Natural killer cell (primary cell): Measurements from ENCODE around the gene PIPOX. TPM values are rescaled to one million over a fixed set of nuclear protein-coding genes. Genes with fewer than 3 reads are reported as not detected.
"Not testable (repeated sequence)": the region's sequence is repeated elsewhere in the genome, so short reads cannot be mapped to it uniquely, and the experiment has no call there.

ENCODE experiments used
- ATAC-seq, 3 donors: fragments of 150-1000 bp in 2 of 3; fragments of 200-7000 bp in 1 of 3; cut with Tn5 transposase; 1 replicate in 1 of 3; 2 replicates in 2 of 3; pipeline ENCODE4 v1.10.0; 2021; ENCODE audit warnings: mild to moderate bottlenecking in 2 of 3, moderate library complexity in 2 of 3
- DNase-seq, 2 donors: peaks; one replicate each; pipeline versions ENCODE4 v3.0.0 to v3.0.0-alpha.2; 2013 to 2021; ENCODE audit warnings: mixed read lengths in 1 of 2
- H3K27ac ChIP-seq: one replicate; pipeline ENCODE4 v1.5.1; 2013; ENCODE audit warnings: mild to moderate bottlenecking, low read length
- H3K27me3 ChIP-seq: one replicate; pipeline ENCODE4 v1.6.1; 2013; ENCODE audit warnings: low read length; ENCODE audit not compliant: control insufficient read depth, insufficient read depth
- H3K36me3 ChIP-seq: one replicate; pipeline ENCODE4 v1.6.1; 2013; ENCODE audit warnings: low read length; ENCODE audit not compliant: control insufficient read depth, insufficient read depth
- H3K4me1 ChIP-seq: one replicate; pipeline ENCODE4 v1.6.1; 2013; ENCODE audit warnings: low read length; ENCODE audit not compliant: control insufficient read depth, insufficient read depth
- H3K4me3 ChIP-seq: one replicate; pipeline ENCODE4 v1.5.1; 2013; ENCODE audit warnings: low read length
- H3K9me3 ChIP-seq: one replicate; pipeline ENCODE4 v1.6.1; 2013; ENCODE audit warnings: low read length; ENCODE audit not compliant: control insufficient read depth, insufficient read depth
- H3K27ac Mint-ChIP-seq, 2 donors: one replicate each; pipeline ENCODE4 v1.8.0; 2022; ENCODE audit warnings: mild to moderate bottlenecking in 2 of 2, mixed read lengths in 2 of 2, moderate library complexity in 1 of 2
- H3K27me3 Mint-ChIP-seq, 2 donors: one replicate each; pipeline ENCODE4 v1.8.0; 2022; ENCODE audit warnings: low read depth in 2 of 2, mixed read lengths in 2 of 2
- H3K36me3 Mint-ChIP-seq: one replicate; pipeline ENCODE4 v1.8.0; 2022; ENCODE audit warnings: mixed read lengths
- H3K4me1 Mint-ChIP-seq, 2 donors: one replicate each; pipeline ENCODE4 v1.8.0; 2022; ENCODE audit warnings: mixed read lengths in 2 of 2
- H3K4me3 Mint-ChIP-seq: one replicate; pipeline ENCODE4 v1.8.0; 2022; ENCODE audit warnings: mild to moderate bottlenecking, moderate library complexity, mixed read lengths
- H3K9me3 Mint-ChIP-seq, 2 donors: one replicate each; pipeline ENCODE4 v1.8.0; 2022; ENCODE audit warnings: mixed read lengths in 2 of 2
- CTCF ChIP-seq: fragments of 200-600 bp; IDR thresholded peaks from one replicate; pipeline ENCODE4 v1.8.0; 2022; ENCODE audit warnings: antibody characterized with exemption
- WGBS: methylation state at CpG from one replicate; pipeline ENCODE4 v1.1.7; 2013; ENCODE audit warnings: missing lambda C conversion rate; ENCODE audit not compliant: insufficient coverage; 5-methylcytosine and 5-hydroxymethylcytosine counted together
- intact Hi-C: fragments of 100-400 bp; cut with micrococcal nuclease; formaldehyde crosslinking; loops from one replicate; pipeline ENCODE4 v1.14.2; 2022
- total RNA-seq, 4 donors: library from RNA; stranded (reverse); fragments of 120-200 nt in 1 of 4; gene quantifications; one replicate each; pipeline versions ENCODE4 v1.2.3 to v1.2.4, GENCODE V29; 2013 to 2022

PIPOX gene
- total RNA-seq, 3 donors from 2014 or later (not counting 1 experiment from before 2014, with no cell fraction given), result 3.0 to 5.8 (median 3.4) TPM

- TF ChIP-seq CTCF, result no peak
- Mint-ChIP-seq H3K27ac (no peak overlapping the region), H3K36me3 (peaks cover 20% of the 10 kb centered on the region), H3K9me3 (no peaks in the 10 kb centered on the region), H3K4me3 (no peak overlapping the region), H3K27me3 (no peaks in the 10 kb centered on the region), H3K4me1 (no peaks in the 10 kb centered on the region)
- intact Hi-C loops, result no loop called here
- Histone ChIP-seq H3K4me1 (no peaks in the 10 kb centered on the region), H3K27ac (no peak overlapping the region), H3K27me3 (no peaks in the 10 kb centered on the region), H3K9me3 (no peaks in the 10 kb centered on the region), H3K4me3 (no peak overlapping the region), H3K36me3 (peaks cover 50% of the 10 kb centered on the region)
- ATAC-seq, result no peak
- no peak for DNase-seq
- 96% methylated on average over 12 of the region's 12 CpGs for WGBS
Observed at GRCh38 chr17:29085223-29085622, 42.3 kb downstream of the PIPOX start.

- DNase-seq (no peak), ATAC-seq (no peak)
- Mint-ChIP-seq H3K27me3 (no peaks in the 10 kb centered on the region), H3K27ac (no peak overlapping the region), H3K4me3 (no peak overlapping the region), H3K36me3 (peaks cover 20% of the 10 kb centered on the region), H3K9me3 (no peaks in the 10 kb centered on the region), H3K4me1 (no peaks in the 10 kb centered on the region)
- 97% methylated on average over 17 of the region's 19 CpGs for WGBS
- Histone ChIP-seq H3K27me3 (no peaks in the 10 kb centered on the region), H3K27ac (no peak overlapping the region), H3K36me3 (peaks cover 61% of the 10 kb centered on the region), H3K4me3 (no peak overlapping the region), H3K4me1 (no peaks in the 10 kb centered on the region), H3K9me3 (no peaks in the 10 kb centered on the region)
- intact Hi-C loops, result no loop called here
- no peak for TF ChIP-seq CTCF
Observed at GRCh38 chr17:29086628-29087332, 43.8 kb downstream of the PIPOX start.

GRCh38 chr17:29088782-29089181 is 45.8 kb downstream of the PIPOX start:
- ATAC-seq, H3K27ac Mint-ChIP-seq, H3K27ac ChIP-seq, H3K27me3 Mint-ChIP-seq, H3K4me3 Mint-ChIP-seq, DNase-seq, intact Hi-C loops, H3K9me3 Mint-ChIP-seq, H3K27me3 ChIP-seq, H3K4me1 ChIP-seq, H3K9me3 ChIP-seq, H3K4me3 ChIP-seq, H3K4me1 Mint-ChIP-seq: not testable (repeated sequence)
- WGBS, result 98% methylated on average over 3 of the region's 3 CpGs
- H3K36me3 ChIP-seq, result peaks cover 77% of the 10 kb centered on the region
- H3K36me3 Mint-ChIP-seq, result peaks cover 20% of the 10 kb centered on the region

GRCh38 chr17:29089601-29090044 is 46.7 kb downstream of the PIPOX start:
- ATAC-seq, result no peak
- Mint-ChIP-seq H3K4me3 (no peak overlapping the region), H3K4me1 (no peaks in the 10 kb centered on the region), H3K36me3 (peaks cover 14% of the 10 kb centered on the region), H3K27ac (peak overlapping the region in 1 of 2 donors; percentile 48), H3K27me3 (no peaks in the 10 kb centered on the region), H3K9me3 (no peaks in the 10 kb centered on the region)
- intact Hi-C loops, result no loop called here
- Histone ChIP-seq H3K4me1 (no peaks in the 10 kb centered on the region), H3K36me3 (peaks cover 86% of the 10 kb centered on the region), H3K27me3 (no peaks in the 10 kb centered on the region), H3K27ac (no peak overlapping the region), H3K4me3 (no peak overlapping the region), H3K9me3 (no peaks in the 10 kb centered on the region)
- WGBS, result 92% methylated on average over 20 of the region's 20 CpGs
- TF ChIP-seq CTCF, result no peak
- no peak for DNase-seq
